OCI-LY3 (cell line): ENCODE data around the gene FAM13A.

Experiments
- CTCF ChIP-seq: fragments of 200-600, 300-600 bp; sonication (generic); IDR thresholded peaks from 2 replicates; pipeline ENCODE4 v1.5.1; 2014; ENCODE audit warnings: antibody characterized with exemption, low read length, low read depth
- EZH2phosphoT487 ChIP-seq: fragments of 200-600 bp; shearing (Covaris generic); IDR thresholded peaks from 2 replicates; pipeline ENCODE4 v1.6.1; 2018; ENCODE audit warnings: antibody characterized with exemption, mixed run types, low read depth

GRCh38 chr4:89099471-89099870 lies 42.5 kb upstream of the FAM13A start:
- TF ChIP-seq CTCF (no peak), EZH2phosphoT487 (no peak)
